Cardiac muscle cell (in vitro differentiated cells and primary cell): Measurements from ENCODE around the gene ARMH2. TPM values are rescaled to one million over a fixed set of nuclear protein-coding genes. Genes with fewer than 3 reads are reported as not detected.

ENCODE experiments used
- DNase-seq, 2 donors: peaks; one replicate each; pipeline versions ENCODE4 v3.0.0 to v3.0.0-alpha.2; 2010 to 2017; ENCODE audit warnings: low read depth in 1 of 2, low spot score in 1 of 2
- H3K27ac ChIP-seq: fragments of 200-600 bp; sonication (generic); 2 replicates; pipeline ENCODE4 v1.5.1; 2016
- H3K27me3 ChIP-seq: fragments of 200-600 bp; sonication (generic); 2 replicates; pipeline ENCODE4 v1.6.0; 2016; ENCODE audit warnings: control low read depth
- H3K36me3 ChIP-seq: fragments of 200-600 bp; sonication (generic); 2 replicates; pipeline ENCODE4 v1.5.1; 2016; ENCODE audit warnings: control low read depth
- H3K4me1 ChIP-seq: fragments of 200-600 bp; sonication (generic); 2 replicates; pipeline ENCODE4 v1.8.1; 2017; ENCODE audit warnings: low read depth, mild to moderate bottlenecking, mixed run types
- H3K4me3 ChIP-seq: fragments of 200-600 bp; sonication (generic); 2 replicates; pipeline ENCODE4 v1.5.1; 2016; ENCODE audit warnings: mild to moderate bottlenecking
- H3K9me3 ChIP-seq: fragments of 200-600 bp; sonication (generic); 2 replicates; pipeline ENCODE4 v1.5.1; 2017; ENCODE audit warnings: low read depth, mild to moderate bottlenecking, control low read depth
- polyA plus RNA-seq: library from polyadenylated mRNA; unstranded; fragments of >200 nt; fragmentation: Nextera tagmentation; extraction: Ambion mirVana; gene quantifications from 2 replicates; pipeline ENCODE4 v1.2.1, GENCODE V29; 2016
- total RNA-seq: library from RNA; depleted of rRNA; stranded (reverse); fragments of >200 nt; gene quantifications from 2 replicates; pipeline ENCODE4 v1.2.3, GENCODE V29; 2016
- TF ChIP-seq, protein P1 (sequence below): IDR thresholded peaks from 2 replicates; pipeline ENCODE4 v1.5.1; 2012; ENCODE audit warnings: low read depth, mild to moderate bottlenecking, low read length

ARMH2 gene
- total and polyA plus RNA-seq, 2 experiments from 2014 or later = not detected

DNA sequence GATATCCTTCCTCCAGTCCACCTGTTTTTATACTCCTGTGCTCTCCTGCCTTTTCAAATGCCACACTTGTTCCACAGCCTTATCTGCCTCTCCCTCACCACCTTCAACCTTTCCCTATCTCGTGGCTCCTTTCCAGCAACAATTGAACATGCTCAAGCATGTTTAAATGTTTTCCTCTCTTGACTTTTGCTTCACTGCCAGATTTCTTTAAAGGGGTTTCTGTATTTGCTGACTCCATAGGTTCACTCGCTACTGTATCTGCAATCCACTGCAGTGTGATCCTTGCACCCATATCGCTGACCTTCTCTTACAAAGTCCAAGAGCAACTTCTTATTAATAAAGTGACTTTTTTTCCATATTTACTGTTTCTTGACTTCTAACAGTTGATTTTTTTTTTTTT lies 35.1 kb downstream of the ARMH2 start:
- Histone ChIP-seq H3K27ac (peak overlapping the region; percentile 79), H3K4me3 (no peak overlapping the region), H3K27me3 (no peaks in the 10 kb centered on the region), H3K9me3 (no peaks in the 10 kb centered on the region), H3K36me3 (no peaks in the 10 kb centered on the region), H3K4me1 (peaks cover 18% of the 10 kb centered on the region)
- peak in 1 of 2 donors; percentile 84 for DNase-seq
- TF ChIP-seq, protein P1, sequence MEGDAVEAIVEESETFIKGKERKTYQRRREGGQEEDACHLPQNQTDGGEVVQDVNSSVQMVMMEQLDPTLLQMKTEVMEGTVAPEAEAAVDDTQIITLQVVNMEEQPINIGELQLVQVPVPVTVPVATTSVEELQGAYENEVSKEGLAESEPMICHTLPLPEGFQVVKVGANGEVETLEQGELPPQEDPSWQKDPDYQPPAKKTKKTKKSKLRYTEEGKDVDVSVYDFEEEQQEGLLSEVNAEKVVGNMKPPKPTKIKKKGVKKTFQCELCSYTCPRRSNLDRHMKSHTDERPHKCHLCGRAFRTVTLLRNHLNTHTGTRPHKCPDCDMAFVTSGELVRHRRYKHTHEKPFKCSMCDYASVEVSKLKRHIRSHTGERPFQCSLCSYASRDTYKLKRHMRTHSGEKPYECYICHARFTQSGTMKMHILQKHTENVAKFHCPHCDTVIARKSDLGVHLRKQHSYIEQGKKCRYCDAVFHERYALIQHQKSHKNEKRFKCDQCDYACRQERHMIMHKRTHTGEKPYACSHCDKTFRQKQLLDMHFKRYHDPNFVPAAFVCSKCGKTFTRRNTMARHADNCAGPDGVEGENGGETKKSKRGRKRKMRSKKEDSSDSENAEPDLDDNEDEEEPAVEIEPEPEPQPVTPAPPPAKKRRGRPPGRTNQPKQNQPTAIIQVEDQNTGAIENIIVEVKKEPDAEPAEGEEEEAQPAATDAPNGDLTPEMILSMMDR = no peak

- H3K4me1 ChIP-seq = peaks cover 27% of the 10 kb centered on the region
- DNase-seq = no peak
- H3K4me3 ChIP-seq = no peak overlapping the region
- H3K27me3 ChIP-seq = no peaks in the 10 kb centered on the region
- no peaks in the 10 kb centered on the region for H3K36me3 ChIP-seq
- no peak overlapping the region for H3K27ac ChIP-seq
- TF ChIP-seq, protein P1 = no peak
- no peaks in the 10 kb centered on the region for H3K9me3 ChIP-seq
These were observed 36.9 kb downstream of the ARMH2 start for GRCh38 chr6:24761851-24762250.

DNA sequence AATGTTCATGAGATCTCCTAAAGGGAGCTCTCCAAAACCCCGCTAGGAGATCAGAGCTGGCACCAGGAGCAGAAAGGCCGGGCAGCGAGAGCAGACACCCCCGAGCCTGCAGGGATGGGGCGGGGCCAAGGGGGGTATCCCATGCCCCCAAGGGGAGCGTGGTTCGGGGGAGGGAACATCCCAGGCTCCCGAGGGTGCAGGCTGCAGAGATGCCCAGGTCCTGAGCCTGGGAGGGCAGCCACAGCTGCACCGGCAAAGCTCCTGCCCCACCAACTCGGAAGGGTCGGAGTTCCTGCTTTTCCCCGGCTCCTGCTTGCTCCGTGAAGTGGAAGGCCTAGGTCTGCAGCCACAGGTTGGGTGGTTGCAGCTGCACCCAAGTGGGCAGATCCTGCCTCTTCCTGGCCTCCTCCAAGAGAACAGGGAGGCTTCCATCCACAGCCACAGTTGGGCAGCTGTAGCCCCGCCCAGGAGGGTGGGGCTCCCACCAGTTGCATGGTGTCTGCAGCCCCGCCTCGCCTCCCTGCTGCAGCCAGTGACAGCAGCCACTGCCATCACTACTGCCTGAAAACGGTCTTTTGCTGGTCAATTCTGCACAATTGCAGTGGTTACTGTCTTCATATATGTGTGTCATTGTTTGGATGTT lies 37.4 kb downstream of the ARMH2 start:
- Histone ChIP-seq H3K27me3 (no peaks in the 10 kb centered on the region), H3K36me3 (no peaks in the 10 kb centered on the region), H3K27ac (no peak overlapping the region), H3K4me1 (peaks cover 27% of the 10 kb centered on the region), H3K4me3 (no peak overlapping the region), H3K9me3 (no peaks in the 10 kb centered on the region)
- DNase-seq = no peak
- TF ChIP-seq, protein P1 = no peak

- Histone ChIP-seq H3K36me3 (no peaks in the 10 kb centered on the region), H3K27ac (no peak overlapping the region), H3K9me3 (no peaks in the 10 kb centered on the region), H3K4me1 (peaks cover 27% of the 10 kb centered on the region), H3K4me3 (no peak overlapping the region), H3K27me3 (no peaks in the 10 kb centered on the region)
- TF ChIP-seq, protein P1 = no peak
- no peak for DNase-seq
These were observed 38.5 kb downstream of the ARMH2 start for GRCh38 chr6:24760210-24760609.

GRCh38 chr6:24759718-24760117 lies 39.0 kb downstream of the ARMH2 start:
- TF ChIP-seq, protein P1 = no peak
- Histone ChIP-seq H3K36me3 (no peaks in the 10 kb centered on the region), H3K27ac (no peak overlapping the region), H3K4me1 (peaks cover 26% of the 10 kb centered on the region), H3K27me3 (no peaks in the 10 kb centered on the region), H3K9me3 (no peaks in the 10 kb centered on the region), H3K4me3 (no peak overlapping the region)
- DNase-seq = no peak

DNA sequence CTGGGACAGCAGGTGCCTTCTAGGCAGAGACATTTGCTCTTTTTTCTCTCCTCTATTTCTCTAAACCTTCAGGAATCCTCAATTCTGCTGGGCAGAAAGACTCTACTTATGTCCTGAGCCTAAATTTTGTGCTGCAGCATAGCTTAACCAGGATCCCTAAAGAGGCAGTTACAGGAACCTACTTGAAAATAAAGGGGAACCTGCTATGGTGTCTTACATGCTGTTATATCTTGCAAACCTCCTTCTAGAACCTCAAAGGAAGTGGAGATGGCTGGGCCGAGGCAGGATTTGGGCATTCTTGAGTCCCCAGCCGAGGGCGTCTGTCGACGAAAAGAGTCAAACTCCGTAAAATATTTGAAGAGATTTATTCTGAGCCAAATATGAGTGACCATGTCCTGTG lies 41.1 kb downstream of the ARMH2 start:
- Histone ChIP-seq H3K27me3 (no peaks in the 10 kb centered on the region), H3K27ac (peak overlapping the region; percentile 31), H3K4me1 (peaks cover 9% of the 10 kb centered on the region), H3K36me3 (no peaks in the 10 kb centered on the region), H3K4me3 (no peak overlapping the region), H3K9me3 (no peaks in the 10 kb centered on the region)
- no peak for DNase-seq
- TF ChIP-seq, protein P1 = no peak
